ENCODE measurements around the gene IL7R. TPM values are rescaled to one million over a fixed set of nuclear protein-coding genes. Genes with fewer than 3 reads are reported as not detected.

The IL7R gene
- total and polyA plus RNA-seq, 2 of the 13 experiments (the other 11 are each of a cell fraction or from before 2014, with no cell fraction given) = not detected

DNA sequence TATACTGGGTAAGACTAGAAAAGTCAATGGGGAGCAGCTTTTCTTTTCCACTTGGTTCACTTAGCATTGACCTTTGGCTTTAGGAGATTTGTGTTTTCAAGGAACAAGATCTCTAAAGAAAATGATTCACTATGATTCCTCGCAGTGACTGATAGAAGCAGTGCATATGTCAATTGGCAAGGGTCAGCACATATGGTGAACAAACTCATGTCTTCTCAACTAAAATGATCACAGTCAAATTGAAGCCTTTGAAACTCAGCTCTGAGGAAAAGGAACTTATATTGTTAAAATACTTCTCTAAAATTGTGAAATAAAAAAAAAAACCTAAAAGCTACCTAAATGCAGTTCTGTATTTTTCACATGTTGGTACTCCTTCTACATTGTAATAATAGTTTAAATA is 43.2 kb upstream of the IL7R start:
- Histone ChIP-seq H3K27me3 (ENCODE audit: control insufficient read depth in 1 of 2, insufficient read depth in 2 of 2, low read length in 2 of 2) (no peaks in the 10 kb centered on the region), H3K9ac (ENCODE audit: insufficient read depth, low read depth, low read length) (no peak overlapping the region), H4K20me1 (ENCODE audit: insufficient read depth, low read length) (no peaks in the 10 kb centered on the region), H3K27ac (ENCODE audit: extremely low read length, insufficient read depth, low read length) (no peak overlapping the region), H3K36me3 (replicated peaks in 1 of 2; ENCODE audit: control insufficient read depth in 1 of 2, insufficient read depth in 2 of 2, low read length in 2 of 2) (no peaks in the 10 kb centered on the region), H3K9me3 (ENCODE audit: low read length) (no peaks in the 10 kb centered on the region), H2AFZ (ENCODE audit: low read length) (no peak overlapping the region), H3K79me2 (ENCODE audit: insufficient read depth, low read length) (no peaks in the 10 kb centered on the region), H3K4me1 (ENCODE audit: insufficient read depth, low read length) (no peaks in the 10 kb centered on the region), H3K4me2 (ENCODE audit: low read depth, low read length) (no peak overlapping the region), H3K4me3 (replicated peaks in 1 of 3; ENCODE audit: insufficient read depth in 1 of 3, low read depth in 2 of 3, low read length in 3 of 3) (no peak overlapping the region)
- FAIRE-seq (no peak), DNase-seq (ENCODE audit: low spot score) (no peak), ATAC-seq (no peak)
- TF ChIP-seq, protein P1, sequence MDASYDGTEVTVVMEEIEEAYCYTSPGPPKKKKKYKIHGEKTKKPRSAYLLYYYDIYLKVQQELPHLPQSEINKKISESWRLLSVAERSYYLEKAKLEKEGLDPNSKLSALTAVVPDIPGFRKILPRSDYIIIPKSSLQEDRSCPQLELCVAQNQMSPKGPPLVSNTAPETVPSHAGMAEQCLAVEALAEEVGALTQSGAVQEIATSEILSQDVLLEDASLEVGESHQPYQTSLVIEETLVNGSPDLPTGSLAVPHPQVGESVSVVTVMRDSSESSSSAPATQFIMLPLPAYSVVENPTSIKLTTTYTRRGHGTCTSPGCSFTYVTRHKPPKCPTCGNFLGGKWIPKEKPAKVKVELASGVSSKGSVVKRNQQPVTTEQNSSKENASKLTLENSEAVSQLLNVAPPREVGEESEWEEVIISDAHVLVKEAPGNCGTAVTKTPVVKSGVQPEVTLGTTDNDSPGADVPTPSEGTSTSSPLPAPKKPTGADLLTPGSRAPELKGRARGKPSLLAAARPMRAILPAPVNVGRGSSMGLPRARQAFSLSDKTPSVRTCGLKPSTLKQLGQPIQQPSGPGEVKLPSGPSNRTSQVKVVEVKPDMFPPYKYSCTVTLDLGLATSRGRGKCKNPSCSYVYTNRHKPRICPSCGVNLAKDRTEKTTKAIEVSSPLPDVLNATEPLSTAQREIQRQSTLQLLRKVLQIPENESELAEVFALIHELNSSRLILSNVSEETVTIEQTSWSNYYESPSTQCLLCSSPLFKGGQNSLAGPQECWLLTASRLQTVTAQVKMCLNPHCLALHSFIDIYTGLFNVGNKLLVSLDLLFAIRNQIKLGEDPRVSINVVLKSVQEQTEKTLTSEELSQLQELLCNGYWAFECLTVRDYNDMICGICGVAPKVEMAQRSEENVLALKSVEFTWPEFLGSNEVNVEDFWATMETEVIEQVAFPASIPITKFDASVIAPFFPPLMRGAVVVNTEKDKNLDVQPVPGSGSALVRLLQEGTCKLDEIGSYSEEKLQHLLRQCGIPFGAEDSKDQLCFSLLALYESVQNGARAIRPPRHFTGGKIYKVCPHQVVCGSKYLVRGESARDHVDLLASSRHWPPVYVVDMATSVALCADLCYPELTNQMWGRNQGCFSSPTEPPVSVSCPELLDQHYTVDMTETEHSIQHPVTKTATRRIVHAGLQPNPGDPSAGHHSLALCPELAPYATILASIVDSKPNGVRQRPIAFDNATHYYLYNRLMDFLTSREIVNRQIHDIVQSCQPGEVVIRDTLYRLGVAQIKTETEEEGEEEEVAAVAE (CRISPR knock-in tag; IDR thresholded peaks at IDR 0.05; ENCODE audit: borderline replicate concordance) = no peak
- TF ChIP-seq NFKBIZ (CRISPR knock-in tag; IDR thresholded peaks at IDR 0.05) (no peak), SMAD9 (CRISPR knock-in tag; IDR thresholded peaks at IDR 0.05) (no peak), ZNF776 (CRISPR knock-in tag; IDR thresholded peaks at IDR 0.05) (no peak)
- TF ChIP-seq, protein P2, sequence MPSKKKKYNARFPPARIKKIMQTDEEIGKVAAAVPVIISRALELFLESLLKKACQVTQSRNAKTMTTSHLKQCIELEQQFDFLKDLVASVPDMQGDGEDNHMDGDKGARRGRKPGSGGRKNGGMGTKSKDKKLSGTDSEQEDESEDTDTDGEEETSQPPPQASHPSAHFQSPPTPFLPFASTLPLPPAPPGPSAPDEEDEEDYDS (CRISPR knock-in tag; IDR thresholded peaks at IDR 0.05) = no peak
- in situ Hi-C loops (cut with HindIII; ENCODE audit: extremely low pct_ligation_motif_present, low pct_unique_long_range_greater_than_20kb) (no loop called here), intact Hi-C loops (cut with micrococcal nuclease; ENCODE audit: unreplicated experiment) (no loop called here)
- 0% methylated on average over 1 of the region's 1 CpG for WGBS (ENCODE audit: low lambda C conversion rate)
- POLR2A ChIA-PET = no interaction called here
- CTCF ChIA-PET (ENCODE audit: low intra/inter-chr PET ratio, low total read pairs) = no interaction called here
- no TSS peak for BruUV-seq (replicated peaks)

All from HepG2 (cell line).